Memory B cell (primary cell): Measurements from ENCODE around the gene HLCS.
A peak's percentile ranks its signal among the peaks of the same experiment; 100 is the strongest.

ENCODE experiments used
- ATAC-seq: fragments of 150-1000 bp; cut with Tn5 transposase; 2 replicates; pipeline ENCODE4 v1.10.0; 2021; ENCODE audit warnings: low read depth, mild to moderate bottlenecking, moderate library complexity
- DNase-seq, 2 donors: peaks; one replicate each; pipeline ENCODE4 v3.0.0; 2022; ENCODE audit warnings: low spot score in 2 of 2
- H3K27ac Mint-ChIP-seq: one replicate; pipeline ENCODE4 v1.8.0; 2022; ENCODE audit warnings: mild to moderate bottlenecking, moderate library complexity, mixed read lengths
- H3K27me3 Mint-ChIP-seq: one replicate; pipeline ENCODE4 v1.8.0; 2022; ENCODE audit warnings: mixed read lengths
- H3K36me3 Mint-ChIP-seq: one replicate; pipeline ENCODE4 v1.8.0; 2022; ENCODE audit warnings: mild to moderate bottlenecking, mixed read lengths
- H3K4me1 Mint-ChIP-seq: one replicate; pipeline ENCODE4 v1.8.0; 2022; ENCODE audit warnings: mixed read lengths
- H3K4me3 Mint-ChIP-seq: one replicate; pipeline ENCODE4 v1.8.0; 2022; ENCODE audit warnings: mild to moderate bottlenecking, moderate library complexity, mixed read lengths
- H3K9me3 Mint-ChIP-seq: one replicate; pipeline ENCODE4 v1.8.0; 2022; ENCODE audit warnings: mixed read lengths

The HLCS gene

DNA sequence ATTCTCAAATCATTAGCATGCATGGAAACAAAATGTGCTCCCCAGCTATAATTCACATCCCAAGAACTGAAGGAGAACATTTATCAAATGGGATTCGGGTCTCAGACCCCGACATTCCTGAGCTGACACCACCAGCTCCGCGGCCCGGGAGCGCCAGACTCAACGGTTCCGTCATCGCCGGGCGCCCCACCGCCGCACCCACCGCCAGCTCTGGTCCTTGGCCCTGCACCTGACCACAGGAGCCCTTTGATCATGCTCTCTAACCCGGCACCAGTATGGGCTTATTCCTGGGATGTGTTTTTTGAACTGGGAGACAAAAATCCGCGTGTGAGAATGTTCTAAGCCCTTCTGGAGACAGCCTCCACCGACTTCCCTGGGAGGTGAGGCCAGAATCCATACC is 43.6 kb downstream of the HLCS start:
- Mint-ChIP-seq H3K4me1 (no peaks in the 10 kb centered on the region), H3K36me3 (peaks cover 13% of the 10 kb centered on the region), H3K4me3 (no peak overlapping the region), H3K9me3 (no peaks in the 10 kb centered on the region), H3K27me3 (no peaks in the 10 kb centered on the region), H3K27ac (no peak overlapping the region)
- DNase-seq = no peak
- ATAC-seq = no peak

DNA sequence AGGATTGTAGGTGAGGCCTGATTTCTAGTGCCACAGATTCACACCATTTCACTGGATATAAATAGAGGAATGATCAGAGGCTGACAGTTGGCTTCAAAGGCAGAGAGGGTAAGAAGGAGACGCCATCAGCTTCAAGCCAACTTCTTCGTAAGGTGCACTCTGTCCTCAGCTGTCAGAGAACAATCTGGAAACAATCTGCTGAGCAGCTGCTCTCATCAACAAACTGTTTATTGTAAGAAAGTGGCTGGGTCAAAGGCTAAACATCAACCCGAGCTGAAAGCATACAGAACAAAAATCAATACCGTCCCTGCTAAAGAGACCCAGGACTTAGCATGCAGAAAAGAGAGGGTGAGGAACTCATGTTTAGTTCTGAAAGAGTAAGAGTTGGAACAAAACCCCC is 48.2 kb downstream of the HLCS start:
- Mint-ChIP-seq H3K4me1 (peaks cover 7% of the 10 kb centered on the region), H3K27me3 (no peaks in the 10 kb centered on the region), H3K9me3 (no peaks in the 10 kb centered on the region), H3K27ac (no peak overlapping the region), H3K36me3 (peaks cover 11% of the 10 kb centered on the region), H3K4me3 (no peak overlapping the region)
- no peak for DNase-seq
- no peak for ATAC-seq

DNA sequence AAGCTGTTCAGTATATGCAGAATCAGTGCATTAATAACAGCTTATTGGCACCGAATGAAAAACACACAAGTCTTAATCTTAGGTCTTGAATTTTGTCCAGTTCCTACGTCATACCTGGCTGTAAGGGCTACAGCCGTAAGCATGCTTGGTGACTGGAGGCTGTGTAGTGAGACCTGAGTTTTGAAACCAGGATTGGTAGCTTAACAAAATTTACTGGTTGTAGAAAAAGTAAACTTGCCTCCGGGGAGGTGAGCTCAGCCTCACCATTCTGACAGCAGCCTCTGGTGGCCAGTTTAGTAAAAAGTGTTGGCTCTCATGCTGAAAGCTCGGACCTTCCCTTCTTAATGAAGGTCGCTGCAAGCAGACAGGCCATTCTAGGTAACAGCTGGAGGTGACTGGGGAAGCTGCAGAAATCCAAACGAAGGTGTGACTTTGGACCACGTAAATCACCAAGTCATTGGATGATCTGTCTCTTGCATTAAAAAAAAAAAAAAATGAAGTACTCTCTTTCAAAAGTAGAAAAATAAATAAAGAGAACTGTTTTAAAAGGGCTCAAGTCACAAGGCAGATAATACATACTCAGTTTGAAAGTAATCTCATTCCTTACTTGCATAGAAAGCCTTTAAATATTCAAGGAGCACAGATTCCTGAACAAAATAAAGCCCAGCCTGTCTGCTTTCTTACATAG is 48.9 kb downstream of the HLCS start:
- Mint-ChIP-seq H3K36me3 (peaks cover 9% of the 10 kb centered on the region), H3K4me1 (peaks cover 7% of the 10 kb centered on the region), H3K4me3 (no peak overlapping the region), H3K9me3 (no peaks in the 10 kb centered on the region), H3K27me3 (no peaks in the 10 kb centered on the region), H3K27ac (no peak overlapping the region)
- no peak for DNase-seq
- ATAC-seq = no peak

DNA sequence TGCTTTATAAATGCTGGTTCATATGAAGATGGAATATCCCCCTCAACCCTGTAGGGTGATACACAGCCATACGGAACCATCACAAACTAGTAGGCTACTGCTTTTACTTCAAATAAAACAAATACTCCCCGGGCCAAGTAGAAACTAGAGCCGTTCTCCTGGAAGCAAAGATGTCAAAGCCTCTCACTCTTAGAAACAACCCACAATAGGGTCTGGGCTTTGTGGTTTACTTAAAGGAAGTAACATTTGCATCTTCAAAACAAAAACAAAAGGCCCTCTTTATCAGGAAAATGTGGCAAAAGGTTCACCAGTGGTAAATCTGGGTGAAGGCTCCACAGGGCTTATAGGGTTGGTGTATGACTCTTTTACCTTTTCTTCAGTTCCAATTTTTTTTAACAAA is 49.8 kb downstream of the HLCS start:
- Mint-ChIP-seq H3K36me3 (peaks cover 9% of the 10 kb centered on the region), H3K4me3 (peak overlapping the region; percentile 2), H3K27me3 (no peaks in the 10 kb centered on the region), H3K9me3 (no peaks in the 10 kb centered on the region), H3K4me1 (peaks cover 7% of the 10 kb centered on the region), H3K27ac (no peak overlapping the region)
- ATAC-seq (peak; percentile 44), DNase-seq (no peak)

DNA sequence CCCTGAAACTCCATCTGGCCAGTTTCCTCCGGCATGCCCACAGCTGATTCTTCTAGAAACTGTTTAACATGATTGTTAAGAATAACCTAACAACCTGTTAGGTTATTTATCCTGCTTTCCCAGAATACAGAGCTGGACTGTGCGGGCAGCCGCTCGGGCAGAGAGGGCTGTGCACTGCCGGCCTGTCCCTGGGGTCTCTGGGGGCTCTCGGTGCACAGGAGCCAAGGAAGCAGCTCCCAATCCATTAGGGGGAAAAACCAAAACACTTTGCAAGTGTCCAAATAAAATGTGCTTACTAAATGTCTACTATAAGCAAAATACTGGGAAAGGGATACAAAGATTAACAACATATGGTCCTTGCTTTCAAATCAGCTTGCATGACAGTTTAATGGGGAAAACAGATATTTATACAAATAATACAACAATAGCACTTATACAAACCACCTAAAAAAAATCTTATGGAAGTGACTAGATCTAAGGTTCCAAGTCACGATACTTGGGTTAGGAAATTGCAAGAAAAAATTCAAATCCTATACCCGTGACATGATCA is 50.7 kb downstream of the HLCS start:
- no peak overlapping the region for H3K4me3 Mint-ChIP-seq
- H3K27ac Mint-ChIP-seq = no peak overlapping the region
- peaks cover 7% of the 10 kb centered on the region for H3K4me1 Mint-ChIP-seq
- DNase-seq = no peak
- no peaks in the 10 kb centered on the region for H3K9me3 Mint-ChIP-seq
- peaks cover 10% of the 10 kb centered on the region for H3K36me3 Mint-ChIP-seq
- H3K27me3 Mint-ChIP-seq = no peaks in the 10 kb centered on the region
- ATAC-seq = no peak

DNA sequence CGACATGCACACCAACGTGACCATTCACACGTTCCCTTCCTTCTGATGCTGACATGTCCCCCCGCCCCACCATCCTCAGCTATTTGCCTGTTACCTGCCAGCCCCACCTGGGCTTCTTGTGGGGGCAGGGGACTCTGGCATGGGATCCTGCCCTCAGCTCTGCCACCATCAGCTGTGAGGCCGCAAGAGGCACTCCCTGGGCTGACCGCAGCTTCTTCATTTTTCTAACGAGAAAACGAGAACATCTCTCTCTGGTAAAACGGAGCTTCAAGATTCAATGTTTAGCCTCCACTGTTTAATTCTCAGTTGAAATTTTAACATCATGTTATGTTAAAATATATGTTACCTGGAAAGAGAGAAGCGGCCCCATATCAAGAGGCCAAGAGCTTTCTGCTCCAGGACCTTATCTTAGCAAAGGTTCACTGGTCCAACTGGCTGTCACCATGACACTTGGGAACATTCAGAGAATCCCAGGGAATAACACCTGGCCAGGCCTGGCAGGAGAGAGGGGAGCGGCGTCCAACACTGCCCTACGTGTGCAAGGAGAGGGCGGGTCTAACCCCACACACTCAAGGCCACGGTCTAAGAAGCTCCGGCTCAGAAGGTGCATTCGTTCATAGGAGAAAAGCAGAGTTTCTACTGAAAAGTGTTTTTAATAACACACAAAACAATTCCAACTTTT is 51.3 kb downstream of the HLCS start:
- ATAC-seq = no peak
- H3K4me1 Mint-ChIP-seq = peaks cover 7% of the 10 kb centered on the region
- no peaks in the 10 kb centered on the region for H3K9me3 Mint-ChIP-seq
- H3K4me3 Mint-ChIP-seq = no peak overlapping the region
- H3K27ac Mint-ChIP-seq = no peak overlapping the region
- H3K27me3 Mint-ChIP-seq = no peaks in the 10 kb centered on the region
- peaks cover 10% of the 10 kb centered on the region for H3K36me3 Mint-ChIP-seq
- DNase-seq = no peak

DNA sequence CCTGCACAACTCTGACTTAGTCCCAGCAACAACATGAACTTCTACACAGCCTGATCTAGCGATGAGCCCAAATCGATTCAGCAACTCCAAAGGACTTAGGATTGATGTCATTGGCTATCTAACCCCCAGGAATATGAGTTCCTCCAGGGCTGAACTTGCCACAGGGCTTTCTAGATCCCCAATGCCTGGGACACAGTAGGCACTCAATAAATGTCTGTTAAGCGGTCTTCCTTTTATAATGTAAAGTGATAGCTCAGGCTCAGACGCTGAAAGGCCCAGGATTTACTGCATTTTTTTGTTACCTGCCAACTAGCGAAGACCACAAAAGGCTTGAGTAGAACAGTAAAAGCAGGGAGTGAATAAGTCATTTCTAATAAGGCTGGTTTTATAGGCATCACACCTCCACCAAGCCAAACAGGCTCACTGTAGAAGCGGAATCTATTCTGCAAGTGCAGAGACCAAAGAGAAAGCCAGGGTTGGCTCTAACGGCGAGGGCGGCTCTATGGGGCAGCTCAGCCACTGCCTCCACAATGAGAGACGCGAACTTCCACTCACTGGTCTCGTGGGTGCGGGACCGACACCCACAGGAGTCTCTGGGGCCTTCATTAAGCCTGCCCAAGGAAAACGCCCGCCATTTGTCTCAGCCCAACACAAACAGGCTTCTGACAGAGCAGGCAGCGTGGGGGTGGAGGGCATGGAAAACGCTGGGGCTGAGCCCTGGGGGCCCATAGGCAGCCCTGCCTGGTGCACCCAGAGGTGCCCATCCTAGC is 52.0 kb downstream of the HLCS start:
- H3K4me1 Mint-ChIP-seq = peaks cover 7% of the 10 kb centered on the region
- H3K4me3 Mint-ChIP-seq = no peak overlapping the region
- no peaks in the 10 kb centered on the region for H3K27me3 Mint-ChIP-seq
- no peak for ATAC-seq
- no peak for DNase-seq
- no peaks in the 10 kb centered on the region for H3K9me3 Mint-ChIP-seq
- H3K27ac Mint-ChIP-seq = no peak overlapping the region
- H3K36me3 Mint-ChIP-seq = peaks cover 10% of the 10 kb centered on the region

DNA sequence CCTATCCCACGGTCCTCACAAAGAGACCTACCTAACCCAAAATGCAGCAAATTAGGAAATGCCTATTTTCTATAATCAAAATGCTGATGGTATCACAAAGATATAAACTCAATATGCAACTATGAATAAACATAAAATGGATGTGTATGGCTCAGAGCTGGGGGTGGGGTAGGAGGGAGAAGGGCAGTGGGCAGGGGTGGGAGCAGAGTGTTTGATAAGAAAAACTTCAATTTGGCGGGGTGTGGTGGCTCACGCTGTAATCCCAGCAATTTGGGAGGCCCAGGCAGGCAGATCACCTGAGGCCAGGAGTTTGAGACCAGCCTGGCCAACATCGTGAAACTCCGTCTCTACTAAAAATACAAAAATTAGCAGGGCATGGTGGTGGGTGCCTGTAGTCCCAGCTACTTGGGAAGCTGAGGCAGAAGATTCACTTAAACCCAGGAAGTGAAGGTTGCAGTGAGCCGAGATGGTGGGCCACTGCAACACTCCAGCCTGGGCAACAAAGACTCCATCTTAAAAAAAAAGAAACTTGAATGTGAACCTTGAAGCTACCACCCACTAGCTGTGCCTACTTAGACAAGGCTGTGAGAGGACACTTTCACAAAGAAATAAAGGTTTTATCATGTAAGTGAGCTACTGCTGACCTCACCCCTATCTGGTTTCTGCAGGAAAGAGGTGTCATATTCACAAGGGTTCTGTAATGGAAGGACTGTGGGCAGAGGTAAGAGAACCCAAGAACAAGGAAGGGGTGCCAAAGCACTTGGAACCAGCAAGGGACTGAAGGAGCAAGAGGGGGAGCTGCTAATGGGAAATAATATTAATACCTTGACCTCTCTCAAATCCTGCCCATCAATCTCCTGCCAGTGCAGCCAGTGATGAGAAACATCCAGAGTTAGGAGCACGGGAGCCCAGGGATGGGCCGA is 53.0 kb downstream of the HLCS start:
- no peaks in the 10 kb centered on the region for H3K27me3 Mint-ChIP-seq
- peaks cover 7% of the 10 kb centered on the region for H3K4me1 Mint-ChIP-seq
- peaks cover 7% of the 10 kb centered on the region for H3K36me3 Mint-ChIP-seq
- no peaks in the 10 kb centered on the region for H3K9me3 Mint-ChIP-seq
- DNase-seq (no peak), ATAC-seq (no peak)
- no peak overlapping the region for H3K4me3 Mint-ChIP-seq
- no peak overlapping the region for H3K27ac Mint-ChIP-seq

DNA sequence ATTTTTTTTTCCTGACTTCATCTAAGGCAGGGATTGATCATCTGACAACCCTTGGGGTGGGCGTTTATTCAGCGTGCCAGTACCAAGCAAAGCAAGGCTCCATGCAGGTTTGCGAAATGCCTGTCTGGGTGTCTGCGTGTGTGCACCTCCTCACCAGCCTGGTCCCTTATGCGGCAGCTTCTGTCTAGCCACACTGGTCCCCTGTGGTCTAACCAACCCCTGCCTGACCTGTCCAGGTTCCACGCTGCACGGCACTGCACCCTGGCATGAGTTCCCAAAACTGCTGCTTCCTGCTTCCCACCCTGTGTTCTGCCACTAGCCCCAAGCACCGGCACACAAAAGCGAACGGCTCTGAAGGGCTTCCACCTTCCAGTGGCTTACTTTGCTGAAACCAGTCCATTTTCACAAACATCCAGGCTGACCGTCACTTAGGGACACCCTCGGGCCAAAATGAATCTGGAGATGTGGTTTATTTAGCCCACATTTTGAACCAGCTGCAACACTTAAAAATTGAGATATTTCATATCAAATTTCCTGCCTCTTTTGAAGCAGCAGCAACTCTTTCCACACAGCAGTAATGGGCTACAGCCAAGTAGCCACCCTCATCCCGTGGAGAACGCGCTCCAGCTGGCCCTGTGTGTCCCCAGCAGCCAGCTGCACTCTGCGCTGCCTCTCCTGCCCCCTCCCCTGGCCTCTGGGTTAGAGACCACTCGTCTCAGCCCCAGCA is 55.7 kb downstream of the HLCS start:
- DNase-seq (no peak), ATAC-seq (no peak)
- Mint-ChIP-seq H3K36me3 (peaks cover 7% of the 10 kb centered on the region), H3K27me3 (no peaks in the 10 kb centered on the region), H3K9me3 (no peaks in the 10 kb centered on the region), H3K27ac (no peak overlapping the region), H3K4me3 (no peak overlapping the region), H3K4me1 (peaks cover 4% of the 10 kb centered on the region)

DNA sequence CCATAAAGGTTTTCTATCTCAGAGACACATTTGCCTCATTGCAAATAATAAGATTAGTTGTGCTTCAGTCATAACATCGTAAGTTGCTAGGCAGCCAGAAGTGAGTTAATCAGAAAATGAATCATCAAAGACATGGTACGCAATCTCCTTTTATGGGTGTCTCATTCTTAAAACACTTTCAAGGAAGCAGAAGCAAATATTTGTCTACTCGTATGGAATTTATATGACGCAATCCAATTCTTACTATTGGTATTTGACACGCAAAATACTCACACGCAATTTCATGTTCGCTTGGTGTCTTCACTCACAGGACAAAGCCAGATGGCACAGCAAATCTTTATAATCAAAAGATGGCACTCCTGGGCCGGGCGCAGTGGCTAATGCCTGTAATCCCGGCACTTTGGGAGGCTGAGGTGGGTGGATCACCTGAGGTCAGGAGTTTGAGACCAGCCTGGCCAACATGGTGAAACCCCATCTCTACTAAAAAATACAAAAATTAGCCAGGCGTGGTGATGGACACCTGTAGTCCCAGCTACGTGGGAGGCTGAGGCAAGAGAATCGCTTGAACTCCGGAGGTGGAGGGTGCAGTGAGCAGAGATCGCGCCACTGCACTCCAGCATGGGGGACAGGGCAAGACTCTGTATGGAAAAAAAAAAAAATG is 56.4 kb downstream of the HLCS start:
- H3K4me1 Mint-ChIP-seq = peaks cover 4% of the 10 kb centered on the region
- no peak overlapping the region for H3K4me3 Mint-ChIP-seq
- peaks cover 7% of the 10 kb centered on the region for H3K36me3 Mint-ChIP-seq
- H3K27ac Mint-ChIP-seq = no peak overlapping the region
- DNase-seq = no peak
- H3K9me3 Mint-ChIP-seq = no peaks in the 10 kb centered on the region
- ATAC-seq = no peak
- no peaks in the 10 kb centered on the region for H3K27me3 Mint-ChIP-seq

DNA sequence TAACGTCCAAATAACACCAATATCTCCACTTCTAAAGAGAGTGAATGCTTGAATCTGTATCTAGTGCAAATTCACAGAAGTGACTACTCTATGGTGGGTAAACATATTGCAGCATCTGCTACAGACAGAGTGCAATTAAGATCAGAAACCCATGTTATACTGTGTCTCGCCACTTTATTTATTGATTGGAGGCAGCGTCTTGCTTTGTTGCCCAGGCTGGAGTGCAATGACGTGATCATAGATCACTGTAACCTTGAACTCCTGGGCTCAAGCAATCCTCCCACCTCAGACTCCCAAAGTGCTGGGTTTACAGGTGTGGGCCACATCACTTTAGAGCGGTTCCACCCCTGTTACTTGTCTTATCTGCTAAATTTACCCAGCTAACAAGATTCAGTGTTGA is 57.0 kb downstream of the HLCS start:
- Mint-ChIP-seq H3K4me1 (peaks cover 4% of the 10 kb centered on the region), H3K27ac (no peak overlapping the region), H3K36me3 (peaks cover 7% of the 10 kb centered on the region), H3K9me3 (no peaks in the 10 kb centered on the region), H3K27me3 (no peaks in the 10 kb centered on the region), H3K4me3 (no peak overlapping the region)
- ATAC-seq (no peak), DNase-seq (no peak)

DNA sequence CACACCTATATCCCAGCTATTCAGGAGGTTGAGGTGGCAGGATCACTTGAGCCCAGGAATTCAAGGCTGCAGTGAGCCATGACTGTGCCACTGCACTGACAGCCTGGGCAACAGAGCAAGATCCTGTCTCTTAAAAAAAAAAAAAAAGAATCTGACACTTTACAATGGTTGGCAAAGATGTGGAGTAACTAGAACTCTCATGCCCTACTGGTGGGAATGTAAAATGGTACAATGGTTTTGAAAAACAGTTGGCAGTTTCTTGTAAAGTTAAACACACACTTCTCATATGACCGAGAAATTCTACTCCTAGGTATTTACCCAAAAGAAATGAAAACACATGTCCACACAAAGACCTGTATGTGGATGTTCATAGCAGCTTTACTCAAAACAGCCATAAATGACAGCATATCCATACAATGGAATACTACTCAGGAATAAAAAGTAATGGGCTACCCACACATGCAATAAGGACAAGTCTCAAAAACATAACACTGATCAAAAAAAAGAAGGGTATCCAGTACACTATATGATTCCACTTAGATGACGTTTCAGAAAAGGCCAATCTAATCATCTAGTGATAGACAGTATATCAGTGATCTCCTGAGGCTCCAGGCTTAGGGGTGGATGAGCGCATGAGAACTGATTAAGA is 58.1 kb downstream of the HLCS start:
- Mint-ChIP-seq H3K9me3 (no peaks in the 10 kb centered on the region), H3K27ac (no peak overlapping the region)

More for the DNA sequence above, 58.1 kb downstream of the HLCS start:
- ATAC-seq (no peak), DNase-seq (no peak)
- Mint-ChIP-seq H3K4me1 (peaks cover 4% of the 10 kb centered on the region), H3K27me3 (no peaks in the 10 kb centered on the region), H3K36me3 (peaks cover 7% of the 10 kb centered on the region), H3K4me3 (no peak overlapping the region)
